Pancreas (tissue), 10 donors: Measurements from ENCODE around the gene WT1. TPM values are rescaled to one million over a fixed set of nuclear protein-coding genes. Genes with fewer than 3 reads are reported as not detected.

Experiments
- ATAC-seq, 4 donors: fragments of 200-7000 bp; cut with Tn5 transposase; one replicate each; pipeline versions ENCODE4 v1.8.0 to v1.9.1; 2020; ENCODE audit warnings: mild to moderate bottlenecking in 4 of 4, moderate library complexity in 4 of 4
- DNase-seq, 6 donors: peaks; one replicate each; pipeline ENCODE4 v3.0.0-alpha.2; 2020
- FAIRE-seq: peaks from 2 replicates; lab custom pipeline; 2012; peaks lifted over from hg19 to GRCh38; lab: Jason Lieb, UNC
- H3K27ac ChIP-seq, 4 donors: fragments of 200-600 bp; sonication (generic); 1 replicate in 3 of 4; 2 replicates in 1 of 4; pipeline versions ENCODE4 v1.5.0 to v1.8.0; 2020
- H3K27me3 ChIP-seq, 4 donors: fragments of 200-600 bp; one replicate each; pipeline ENCODE4 v1.8.0; 2021
- H3K36me3 ChIP-seq, 3 donors: fragments of 200-600 bp; sonication (generic) in 1 of 3; one replicate each; pipeline versions ENCODE4 v1.5.0 to v1.8.0; 2020 to 2021
- H3K4me1 ChIP-seq, 3 donors: fragments of 200-600 bp; one replicate each; pipeline ENCODE4 v1.8.0; 2021
- H3K4me3 ChIP-seq, 4 donors: fragments of 200-600 bp; sonication (generic) in 2 of 4; one replicate each; pipeline versions ENCODE4 v1.5.0 to v1.8.0; 2020 to 2021
- H3K9me3 ChIP-seq, 4 donors: fragments of 200-600 bp; one replicate each; pipeline ENCODE4 v1.8.0; 2021
- CTCF ChIP-seq, 4 donors: fragments of 200-600 bp; sonication (generic) in 3 of 4; IDR thresholded peaks; one replicate each; pipeline versions ENCODE4 v1.5.0 to v1.8.0; 2021; ENCODE audit warnings: antibody characterized with exemption in 4 of 4
- WGBS, 2 donors: extraction: QIAGEN DNeasy Blood & Tissue Kit; methylation state at CpG; one replicate each; pipeline ENCODE4 v1.1.7; 2013; 5-methylcytosine and 5-hydroxymethylcytosine counted together
- intact Hi-C, 3 donors: fragments of 100-400 bp; cut with DNase I; formaldehyde crosslinking; loops; one replicate each; pipeline versions ENCODE4 v1.11.1 to v1.14.2; 2022
- polyA plus RNA-seq, 2 donors: library from polyadenylated mRNA; stranded (reverse); fragments of 200-250 nt; gene quantifications; one replicate each; pipeline ENCODE4 v1.2.3, GENCODE V29; 2013
- total RNA-seq, 6 donors: library from RNA; stranded (reverse); fragmentation: NEBNext Ultra II Directional in 4 of 6; extraction: Animal tissue kit (Norgen Biotek cat#: 25700) in 4 of 6; gene quantifications; one replicate each; pipeline versions ENCODE4 v1.2.1 to v1.2.4, GENCODE V29; 2021 to 2023
- donor health status: healthy with polysubstance abuse.
- donor health status: DM: no; HTN: no; CAD: no; lungs with moderate emphysema.
- donor health status: DM: no; HTN: no; CAD: no.
- donor health status: control.
- donor health status: control.
- donor health status: Bipolar disorder and iron deficiency.
- donor health status: DM: yes; HTN: yes; CAD: no.
- donor health status: DM: no; HTN: no; CAD: no.
- donor health status: DM: no; HTN: no; CAD: no.
- donor health status: DM: yes; HTN: yes; CAD: no.

Gene WT1
- total and polyA plus RNA-seq, 8 donors, result 0.08 to 1.9 (median 0.53) TPM; not detected in 1

GRCh38 chr11:32446227-32446626 is 10.9 kb upstream of the WT1 start:
- no peak overlapping the region for H3K27ac ChIP-seq
- 48 to 51% methylated on average over 6 of the region's 6 CpGs for WGBS, 2 donors
- FAIRE-seq, result no peak
- H3K4me3 ChIP-seq, result no peak overlapping the region
- H3K36me3 ChIP-seq, result no peaks in the 10 kb centered on the region
- no peaks in the 10 kb centered on the region for H3K9me3 ChIP-seq
- no peak for DNase-seq
- ATAC-seq, result no peak
- intact Hi-C loops, result no loop called here
- H3K4me1 ChIP-seq, result no peaks in the 10 kb centered on the region
- no peak for TF ChIP-seq CTCF (IDR thresholded peaks at IDR 0.05)
- H3K27me3 ChIP-seq, result peaks cover 0 to 15% (median 0%) of the 10 kb centered on the region in 4 donors

GRCh38 chr11:32444186-32444585 is 8.8 kb upstream of the WT1 start:
- DNase-seq, result no peak
- 79 to 80% methylated on average over 4 of the region's 4 CpGs for WGBS, 2 donors
- no peak for ATAC-seq
- no peaks in the 10 kb centered on the region for H3K36me3 ChIP-seq
- no peak overlapping the region for H3K4me3 ChIP-seq
- no peak for TF ChIP-seq CTCF (IDR thresholded peaks at IDR 0.05)
- peaks cover 0 to 29% (median 3%) of the 10 kb centered on the region in 4 donors for H3K27me3 ChIP-seq
- H3K4me1 ChIP-seq, result no peaks in the 10 kb centered on the region
- H3K27ac ChIP-seq, result no peak overlapping the region
- FAIRE-seq, result no peak
- no peaks in the 10 kb centered on the region for H3K9me3 ChIP-seq
- intact Hi-C loops, result no loop called here

- ATAC-seq (no peak), FAIRE-seq (no peak), DNase-seq (no peak)
- H3K4me3 ChIP-seq, result no peak overlapping the region
- H3K9me3 ChIP-seq, result no peaks in the 10 kb centered on the region
- no peak overlapping the region for H3K27ac ChIP-seq
- 16 to 17% methylated on average over 9 of the region's 9 CpGs for WGBS, 2 donors
- H3K27me3 ChIP-seq, result peaks cover 0 to 54% (median 3%) of the 10 kb centered on the region in 4 donors
- H3K36me3 ChIP-seq, result no peaks in the 10 kb centered on the region
- TF ChIP-seq CTCF (IDR thresholded peaks at IDR 0.05), result no peak
- intact Hi-C loops, result no loop called here
- H3K4me1 ChIP-seq, result no peaks in the 10 kb centered on the region
These were observed 5.6 kb upstream of the WT1 start for GRCh38 chr11:32440916-32441315.

- 22 to 28% methylated on average over 6 of the region's 6 CpGs for WGBS, 2 donors
- DNase-seq (no peak), FAIRE-seq (no peak), ATAC-seq (no peak)
- Histone ChIP-seq H3K9me3 (no peaks in the 10 kb centered on the region), H3K27ac (no peak overlapping the region), H3K4me1 (no peaks in the 10 kb centered on the region), H3K4me3 (no peak overlapping the region), H3K36me3 (no peaks in the 10 kb centered on the region), H3K27me3 (peaks cover 0 to 54% (median 3%) of the 10 kb centered on the region in 4 donors)
- intact Hi-C loops, result no loop called here
- TF ChIP-seq CTCF (IDR thresholded peaks at IDR 0.05), result no peak
These were observed 5.1 kb upstream of the WT1 start for GRCh38 chr11:32440312-32440908.

- ATAC-seq (no peak), DNase-seq (no peak), FAIRE-seq (no peak)
- peaks cover 0 to 55% (median 4%) of the 10 kb centered on the region in 4 donors for H3K27me3 ChIP-seq
- 17 to 22% methylated on average over 21 of the region's 21 CpGs for WGBS, 2 donors
- H3K36me3 ChIP-seq, result no peaks in the 10 kb centered on the region
- no peaks in the 10 kb centered on the region for H3K4me1 ChIP-seq
- H3K4me3 ChIP-seq, result no peak overlapping the region
- no peak for TF ChIP-seq CTCF (IDR thresholded peaks at IDR 0.05)
- no peak overlapping the region for H3K27ac ChIP-seq
- intact Hi-C loops, result loop anchor here in 1 of 3 donors (10.0 kb wide), 1 partner anchor 65 kb away; no protein-coding TSS in a partner anchor
- H3K9me3 ChIP-seq, result no peaks in the 10 kb centered on the region
These were observed 4.3 kb upstream of the WT1 start for GRCh38 chr11:32439501-32440210.
